HL-60 (cell line): ENCODE results near the gene TMEM145.

ENCODE experiments used
- CTCF ChIP-seq: IDR thresholded peaks from one replicate; pipeline ENCODE4 v1.5.1; 2011; ENCODE audit warnings: low read length, control low read depth, inconsistent platforms; ENCODE audit not compliant: insufficient read depth
- REST ChIP-seq: IDR thresholded peaks from 2 replicates; pipeline ENCODE4 v1.6.1; 2012; ENCODE audit warnings: low read depth; ENCODE audit not compliant: insufficient replicate concordance

- no peak for TF ChIP-seq REST
- no peak for TF ChIP-seq CTCF
Observed at GRCh38 chr19:42335374-42335936, 22.3 kb downstream of the TMEM145 start.
